ENCODE measurements around the gene GAL3ST2.
"Not testable (repeated sequence)": the region's sequence is repeated elsewhere in the genome, so short reads cannot be mapped to it uniquely, and the experiment has no call there.

GAL3ST2 gene

GRCh38 chr2:241820625-241821384 lies 44.2 kb downstream of the GAL3ST2 start:
- no peak for DNase-seq (ENCODE audit: low read depth)

- DNase-seq (ENCODE audit: low read depth) = no peak
Observed at GRCh38 chr2:241821460-241822263, 45.0 kb downstream of the GAL3ST2 start.

- no peak for DNase-seq (ENCODE audit: low read depth)
Observed at GRCh38 chr2:241822264-241822623, 45.6 kb downstream of the GAL3ST2 start.

DNA sequence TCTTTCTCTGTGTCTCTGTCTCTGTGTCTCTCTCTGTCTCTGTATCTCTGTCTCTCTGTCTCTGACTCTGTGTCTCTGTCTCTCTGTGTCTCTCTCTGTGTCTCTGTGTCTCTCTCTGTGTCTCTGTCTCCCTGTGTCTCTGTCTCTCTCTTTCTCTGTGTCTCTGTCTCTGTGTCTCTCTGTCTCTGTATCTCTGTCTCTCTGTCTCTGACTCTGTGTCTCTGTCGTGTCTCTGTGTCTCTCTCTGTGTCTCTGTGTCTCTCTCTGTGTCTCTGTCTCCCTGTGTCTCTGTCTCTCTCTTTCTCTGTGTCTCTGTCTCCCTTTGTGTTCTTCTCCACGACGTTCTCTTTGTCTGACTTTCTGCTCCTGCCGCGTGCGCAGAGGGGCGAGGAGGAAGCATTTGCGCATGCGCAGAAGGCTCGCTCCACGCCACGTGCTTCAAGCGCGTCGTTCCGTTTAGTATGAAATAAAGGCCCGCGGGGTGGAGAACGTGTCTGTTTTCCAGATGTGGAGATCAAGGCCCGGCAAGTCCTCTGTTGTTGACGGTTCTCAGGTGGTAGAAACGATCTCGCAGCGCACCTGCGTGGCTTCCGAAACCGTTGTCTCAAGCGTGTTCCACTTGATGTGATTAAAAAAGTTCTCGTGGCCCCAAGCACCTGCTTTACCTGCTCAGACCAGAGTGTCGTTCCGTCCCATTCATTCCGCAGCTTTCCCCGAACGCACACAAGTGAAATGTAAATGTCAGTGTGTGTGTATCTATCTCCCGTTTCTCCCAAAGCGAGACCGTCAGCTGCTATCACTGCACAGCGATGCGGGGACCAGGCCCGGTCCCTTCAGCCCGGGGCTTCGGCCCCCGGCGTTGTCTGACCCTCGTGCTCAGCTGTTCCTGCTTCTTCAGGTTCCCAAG lies 47.2 kb downstream of the GAL3ST2 start:
- DNase-seq (ENCODE audit: low read depth) = not testable (repeated sequence)

- no peak for DNase-seq (ENCODE audit: low read depth)
Observed at GRCh38 chr2:241827394-241827793, 50.8 kb downstream of the GAL3ST2 start.

- peak; percentile 22 for DNase-seq (ENCODE audit: low read depth)
Observed at GRCh38 chr2:241833101-241833663, 56.6 kb downstream of the GAL3ST2 start.

DNA sequence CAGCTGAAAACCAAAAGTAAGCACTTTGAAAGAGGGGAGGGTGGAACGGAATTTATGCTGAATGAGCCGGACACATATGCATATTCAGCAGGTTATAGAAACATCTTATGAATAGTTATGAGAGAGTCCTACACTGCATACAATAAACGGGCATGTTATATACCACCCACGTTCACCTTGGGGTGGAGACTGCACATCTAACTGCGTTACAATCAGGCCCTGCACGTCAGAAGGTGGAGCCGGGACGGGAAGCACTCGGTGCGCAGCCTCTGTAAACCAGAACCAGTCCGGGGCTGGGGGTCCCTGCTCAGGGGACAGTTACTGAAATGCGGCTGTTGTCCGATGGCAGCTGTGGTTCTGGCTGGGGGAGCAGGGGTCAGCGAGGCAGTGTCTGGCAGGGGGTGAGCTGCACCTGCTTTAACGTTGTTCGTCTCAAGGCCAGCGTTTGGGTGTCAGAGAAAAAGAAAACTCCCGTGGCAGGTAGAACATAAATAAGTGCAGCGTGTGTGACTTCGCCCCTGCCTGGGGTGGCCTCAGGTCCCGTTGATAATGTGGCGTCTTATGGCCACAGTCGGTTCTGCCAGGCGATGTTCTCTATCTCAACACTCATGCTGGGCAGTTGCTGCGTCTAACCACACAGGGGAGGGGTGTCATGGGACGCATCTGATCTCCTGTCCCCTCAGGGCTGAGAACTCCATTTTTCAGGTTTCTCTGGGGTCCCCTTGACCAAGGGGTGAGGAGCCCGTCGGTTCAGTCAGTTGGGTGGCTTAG lies 57.3 kb downstream of the GAL3ST2 start:
- DNase-seq (ENCODE audit: low read depth) = not testable (repeated sequence)

GRCh38 chr2:241834527-241835210 lies 58.0 kb downstream of the GAL3ST2 start:
- DNase-seq (ENCODE audit: low read depth) = no peak

DNA sequence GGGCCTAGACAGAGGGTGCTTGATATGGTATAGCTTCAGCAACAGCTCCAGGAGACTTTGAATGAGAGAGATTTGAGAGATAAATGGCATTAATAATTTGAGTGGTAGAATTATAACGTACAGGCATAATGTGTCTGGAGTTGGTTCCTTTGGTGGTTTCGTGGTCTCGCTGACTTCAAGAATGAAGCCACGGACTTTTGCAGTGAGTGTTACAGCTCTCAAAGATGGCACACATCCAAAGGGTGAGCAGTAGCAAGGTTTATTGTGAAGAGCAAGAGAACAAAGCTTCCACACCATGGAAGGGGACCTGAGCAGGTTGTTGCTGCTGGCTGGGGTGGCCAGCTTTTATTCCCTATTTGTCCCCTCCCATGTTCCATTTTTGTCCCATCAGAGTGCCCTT lies 59.0 kb downstream of the GAL3ST2 start:
- no peak for DNase-seq (ENCODE audit: low read depth)

DNA sequence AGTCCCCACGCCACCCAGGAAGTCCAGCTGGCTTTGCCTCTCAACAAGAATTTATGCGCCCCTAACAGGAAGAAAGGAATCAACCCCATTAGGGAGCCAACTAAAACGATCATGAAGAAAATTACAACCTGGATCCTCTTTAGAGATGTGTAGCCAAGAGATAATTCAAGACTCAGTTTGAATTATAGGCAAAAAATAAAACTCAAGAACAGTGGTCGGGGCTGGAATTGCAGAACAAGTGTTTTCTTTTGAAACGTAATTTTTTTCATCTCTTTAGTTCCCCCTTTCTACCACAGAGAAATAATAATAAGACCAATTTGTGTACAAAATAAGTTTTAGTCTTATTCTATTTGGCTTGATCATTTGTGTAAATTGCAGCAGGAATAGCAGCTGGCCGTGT lies 59.7 kb downstream of the GAL3ST2 start:
- no peak for DNase-seq (ENCODE audit: low read depth)

- DNase-seq (ENCODE audit: low read depth) = no peak
Observed at GRCh38 chr2:241837197-241837965, 60.8 kb downstream of the GAL3ST2 start.

DNA sequence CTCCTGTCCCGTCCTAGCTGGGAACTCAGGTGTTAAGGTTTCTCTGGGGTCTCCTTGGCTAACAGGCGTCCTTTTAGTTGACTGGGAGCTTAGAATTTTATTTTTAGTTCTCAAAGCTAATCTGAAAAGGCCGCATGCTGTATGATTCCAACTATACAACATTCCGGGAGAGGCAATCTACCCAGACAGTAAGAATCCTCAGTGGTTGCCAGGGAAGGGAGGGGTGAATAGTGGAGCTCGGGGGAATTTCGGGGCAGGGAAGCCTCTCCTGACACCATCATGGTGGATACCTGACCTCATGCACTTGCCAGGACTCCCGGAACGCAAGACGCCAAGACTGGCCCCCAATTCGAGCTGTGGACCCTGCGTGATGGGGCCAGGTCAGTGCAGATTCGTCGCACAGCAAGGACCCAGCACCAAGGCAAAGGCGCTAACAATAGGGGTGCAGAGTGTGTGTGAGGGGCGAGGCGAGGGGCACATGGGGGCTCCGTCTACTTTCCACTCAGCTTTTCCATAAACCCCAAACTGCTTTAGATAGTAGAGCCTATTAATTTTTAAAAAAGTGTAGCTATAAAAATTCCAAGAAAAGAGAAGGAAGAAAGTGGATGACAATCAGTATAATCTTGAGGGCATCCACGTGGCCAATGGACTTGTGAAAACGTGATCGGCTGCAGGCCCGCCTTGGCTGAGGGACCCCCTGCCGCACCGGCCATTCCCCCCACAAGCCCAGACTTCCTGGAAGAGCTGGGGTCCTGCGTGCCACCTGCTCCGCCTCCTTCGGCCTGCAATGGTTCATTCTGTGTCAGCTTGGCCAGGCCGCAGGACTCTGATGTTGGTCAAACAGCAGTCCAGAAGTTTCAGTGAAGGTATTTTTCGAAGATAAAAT lies 64.8 kb downstream of the GAL3ST2 start:
- DNase-seq (ENCODE audit: low read depth) = no peak

DNA sequence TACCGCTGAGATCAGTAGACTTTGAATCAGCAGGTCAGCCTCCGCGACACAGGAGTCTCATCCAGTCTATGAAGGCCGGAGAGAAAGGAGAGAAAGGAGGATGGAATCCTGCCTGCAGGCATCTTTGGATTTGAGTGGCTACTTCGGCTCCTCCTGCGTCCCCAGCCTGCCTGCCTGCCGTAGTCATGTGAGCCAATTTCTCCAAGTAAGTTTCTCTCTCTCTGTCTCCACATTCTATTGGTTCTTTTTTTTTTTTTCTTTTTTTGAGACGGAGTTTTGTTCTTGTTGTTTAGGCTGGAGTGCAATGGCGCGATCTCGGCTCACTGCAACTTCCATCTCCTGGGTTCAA lies 65.4 kb downstream of the GAL3ST2 start:
- DNase-seq (ENCODE audit: low read depth) = no peak

GRCh38 chr2:241842620-241843211 lies 66.1 kb downstream of the GAL3ST2 start:
- no peak for DNase-seq (ENCODE audit: low read depth)

DNA sequence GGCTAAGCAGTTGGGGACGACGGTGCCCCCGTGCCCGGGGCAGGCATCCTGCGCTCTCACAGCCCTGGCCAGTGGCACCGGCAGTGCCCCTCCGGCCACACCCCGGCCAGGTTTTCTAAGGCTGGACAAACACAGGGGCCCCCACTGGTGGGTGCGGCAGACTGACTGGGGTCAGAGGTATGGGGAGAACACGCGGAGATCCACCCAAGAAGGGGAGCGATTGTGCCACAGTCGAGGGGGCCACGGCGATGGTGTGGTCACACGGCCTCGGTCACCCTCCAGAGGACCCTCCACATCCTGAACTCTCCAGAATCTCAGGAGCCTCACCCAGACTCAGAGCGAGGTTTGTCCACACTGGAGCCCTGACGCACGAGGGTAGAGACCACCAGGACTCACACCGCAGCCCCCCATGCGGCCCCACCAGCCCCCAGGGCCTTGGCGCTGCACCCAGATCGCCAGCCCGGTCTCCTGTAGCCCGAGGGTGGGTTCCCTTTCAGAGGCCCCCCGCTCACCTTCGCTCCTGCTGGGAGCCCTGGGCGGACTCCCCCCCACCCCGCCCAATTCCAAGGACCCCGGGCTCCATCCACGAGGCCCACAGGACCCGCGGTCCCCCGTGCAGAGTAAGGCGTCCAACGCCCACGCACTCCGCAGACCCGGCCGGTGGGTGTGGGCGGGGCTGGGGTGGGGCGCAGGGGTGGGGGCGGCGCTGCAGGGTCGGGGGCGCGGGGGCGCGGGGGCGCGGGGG lies 66.9 kb downstream of the GAL3ST2 start:
- no peak for DNase-seq (ENCODE audit: low read depth)

GRCh38 chr2:241844066-241844728 lies 67.6 kb downstream of the GAL3ST2 start:
- no peak for DNase-seq (ENCODE audit: low read depth)

- no peak for DNase-seq (ENCODE audit: low read depth)
Observed at GRCh38 chr2:241844831-241845578, 68.4 kb downstream of the GAL3ST2 start.

All from fibroblast of the conjunctiva (primary cell).